Endothelial cell of umbilical vein (primary cell): ENCODE measurements around the gene ADAMTS17. TPM values are rescaled to one million over a fixed set of nuclear protein-coding genes. Genes with fewer than 3 reads are reported as not detected.

ENCODE experiments used
- BruUV-seq: library from RNA; stranded (reverse); fragments of 400-500 nt; replicated peaks from 2 replicates; lab custom pipeline; 2021; lab: Mats Ljungman, UMichigan
- CTCF ChIA-PET: fragments of 300-600, 350-600 bp; sonication (Branson Sonifier 250); formaldehyde crosslinking; loops from one replicate; lab custom pipeline; 2021; ENCODE audit warnings: antibody characterized with exemption, inconsistent platforms; lab: Charles Lee
- POLR2A ChIA-PET: fragments of 300-600, 350-600 bp; sonication (Branson Sonifier 250); formaldehyde crosslinking; loops from one replicate; lab custom pipeline; 2021; ENCODE audit warnings: antibody characterized with exemption, inconsistent platforms; lab: Charles Lee
- DNase-seq: peaks from one replicate; pipeline ENCODE4 v3.0.0-alpha.2; 2011; ENCODE audit warnings: low read depth, low spot score
- FAIRE-seq: peaks from 2 replicates; lab custom pipeline; 2011; peaks lifted over from hg19 to GRCh38; lab: Jason Lieb, UNC
- H2AFZ ChIP-seq: 2 replicates; pipeline ENCODE4 v1.6.0; 2012; ENCODE audit warnings: low read depth, low read length, control low read depth, inconsistent platforms
- H3K27ac ChIP-seq: 2 replicates; pipeline ENCODE4 v1.5.1; 2011; ENCODE audit warnings: low read depth, mild to moderate bottlenecking, control low read depth, low read length, moderate library complexity; ENCODE audit not compliant: insufficient read depth
- H3K27me3 ChIP-seq, 2 experiments: 2 replicates each; pipeline versions ENCODE4 v1.6.0 to v1.6.1; 2011; ENCODE audit warnings: low read length in 2 of 2, mixed read lengths in 1 of 2; ENCODE audit not compliant: control insufficient read depth in 2 of 2, insufficient read depth in 2 of 2
- H3K36me3 ChIP-seq, 2 experiments: 2 replicates in 1 of 2; 3 replicates in 1 of 2; pipeline ENCODE4 v1.5.1; 2011; ENCODE audit warnings: low read length in 2 of 2, mild to moderate bottlenecking in 1 of 2, moderate library complexity in 1 of 2; ENCODE audit not compliant: control insufficient read depth in 2 of 2, insufficient read depth in 2 of 2; ENCODE audit errors: extremely low read depth in 1 of 2
- H3K4me1 ChIP-seq: 3 replicates; pipeline ENCODE4 v1.5.1; 2011; ENCODE audit warnings: mild to moderate bottlenecking, low read length; ENCODE audit not compliant: control insufficient read depth, insufficient read depth; ENCODE audit errors: extremely low read depth
- H3K4me2 ChIP-seq: 2 replicates; pipeline ENCODE4 v1.6.1; 2011; ENCODE audit warnings: low read length, control low read depth, mixed read lengths; ENCODE audit not compliant: insufficient read depth
- H3K4me3 ChIP-seq, 3 experiments: fragments of 200-600 bp in 1 of 3; sonication (generic), shearing (Covaris generic) in 1 of 3; replicated peaks in 1 of 3; 2 replicates each; pipeline ENCODE4 v1.5.1; 2011 to 2016; ENCODE audit warnings: control low read depth in 3 of 3, low read length in 3 of 3, mild to moderate bottlenecking in 2 of 3, inconsistent platforms in 1 of 3, low read depth in 1 of 3, moderate library complexity in 1 of 3; ENCODE audit not compliant: insufficient read depth in 1 of 3
- H3K79me2 ChIP-seq: 2 replicates; pipeline ENCODE4 v1.6.0; 2012; ENCODE audit warnings: low read length, inconsistent platforms; ENCODE audit not compliant: control insufficient read depth, insufficient read depth
- H3K9ac ChIP-seq: replicated peaks from 2 replicates; pipeline ENCODE3; 2011; ENCODE audit warnings: low read length, control low read depth; ENCODE audit not compliant: insufficient read depth; ENCODE audit errors: extremely low read depth
- H3K9me1 ChIP-seq: replicated peaks from 3 replicates; pipeline ENCODE4 v1.6.0; 2011; ENCODE audit warnings: mild to moderate bottlenecking, low read length; ENCODE audit not compliant: control insufficient read depth, insufficient read depth; ENCODE audit errors: extremely low read depth
- H3K9me3 ChIP-seq: replicated peaks from 2 replicates; pipeline ENCODE4 v1.5.1; 2012; ENCODE audit warnings: low read length, inconsistent platforms; ENCODE audit not compliant: control insufficient read depth, insufficient read depth
- H4K20me1 ChIP-seq: replicated peaks from 2 replicates; pipeline ENCODE3; 2011; ENCODE audit warnings: mild to moderate bottlenecking, low read length; ENCODE audit not compliant: control insufficient read depth, insufficient read depth; ENCODE audit errors: extremely low read depth
- CTCF ChIP-seq, 2 donors: IDR thresholded peaks; 1 replicate in 1 of 2; 2 replicates in 1 of 2; pipeline ENCODE4 v1.5.1; 2011; ENCODE audit warnings: low read length in 2 of 2, mild to moderate bottlenecking in 2 of 2, moderate library complexity in 2 of 2, control low read depth in 1 of 2, inconsistent platforms in 1 of 2, low read depth in 1 of 2; ENCODE audit not compliant: insufficient read depth in 1 of 2; ENCODE audit errors: extremely low read depth in 1 of 2
- EZH2 ChIP-seq: IDR thresholded peaks from 2 replicates; pipeline ENCODE4 v1.6.1; 2012; ENCODE audit warnings: borderline replicate concordance, low read depth, mild to moderate bottlenecking, moderate library complexity, low read length, inconsistent platforms; ENCODE audit not compliant: severe bottlenecking
- FOS ChIP-seq: IDR thresholded peaks from 2 replicates; pipeline ENCODE4 v1.6.1; 2011; ENCODE audit warnings: mild to moderate bottlenecking, low read length, moderate library complexity, borderline replicate concordance; ENCODE audit not compliant: insufficient read depth
- GATA2 ChIP-seq: IDR thresholded peaks from 2 replicates; pipeline ENCODE4 v1.7.0; 2011; ENCODE audit warnings: low read depth, mild to moderate bottlenecking, moderate library complexity, mixed read lengths, low read length; ENCODE audit not compliant: insufficient read length, insufficient read depth
- JUN ChIP-seq: IDR thresholded peaks from 2 replicates; pipeline ENCODE4 v1.6.1; 2011; ENCODE audit warnings: borderline replicate concordance, low read depth; ENCODE audit not compliant: insufficient read length, insufficient read depth
- MAX ChIP-seq: IDR thresholded peaks from 2 replicates; pipeline ENCODE4 v1.6.1; 2011; ENCODE audit not compliant: insufficient read depth, insufficient read length
- MYC ChIP-seq: IDR thresholded peaks from one replicate; pipeline ENCODE4 v1.6.1; 2011; ENCODE audit warnings: mild to moderate bottlenecking, low read depth, low read length
- POLR2A ChIP-seq: IDR thresholded peaks from 2 replicates; pipeline ENCODE4 v1.6.1; 2012; ENCODE audit warnings: low read depth, mild to moderate bottlenecking, control low read depth, low read length
- POLR2AphosphoS5 ChIP-seq: IDR thresholded peaks from 2 replicates; pipeline ENCODE4 v1.6.1; 2012; ENCODE audit warnings: low read depth, mild to moderate bottlenecking, control low read depth, low read length, moderate library complexity; ENCODE audit not compliant: insufficient read depth
- dilution Hi-C: fragments of 300-500 bp; cut with MboI; formaldehyde crosslinking; loops from one replicate; pipeline ENCODE4 v1.15.0; 2019; ENCODE audit warnings: low sequenced_read_pairs; ENCODE audit not compliant: extremely low pct_ligation_motif_present
- intact Hi-C: fragments of 100-400 bp; cut with micrococcal nuclease; formaldehyde crosslinking; loops from one replicate; pipeline ENCODE4 v1.10.0; 2022
- polyA plus RNA-seq, 4 experiments: library from polyadenylated mRNA; depleted of rRNA in 3 of 4; stranded (reverse) in 3 of 4; unstranded in 1 of 4; fragments of >200 nt; gene quantifications; 2 replicates each; pipeline versions ENCODE4 v1.2.1 to v1.2.3, GENCODE V29; 2011 to 2012; ENCODE audit warnings: missing spikeins in 1 of 4
- total RNA-seq: library from RNA; stranded (reverse); gene quantifications from 2 replicates; pipeline ENCODE4 v1.2.3, GENCODE V29; 2021

Gene ADAMTS17
- total and polyA plus RNA-seq, 2 donors (not counting 3 experiments of a cell fraction or from before 2014, with no cell fraction given), result 0.12 TPM; not detected in 1

GRCh38 chr15:100334456-100334855 lies 7.3 kb downstream of the ADAMTS17 start:
- dilution Hi-C loops (no loop called here), intact Hi-C loops (no loop called here)
- FAIRE-seq (no peak), DNase-seq (no peak)
- ChIA-PET CTCF (no interaction called here), POLR2A (no interaction called here)
- Histone ChIP-seq H3K4me1 (no peaks in the 10 kb centered on the region), H3K79me2 (no peaks in the 10 kb centered on the region), H4K20me1 (no peaks in the 10 kb centered on the region), H3K27me3 (no peaks in the 10 kb centered on the region), H3K27ac (no peak overlapping the region), H3K9me3 (no peaks in the 10 kb centered on the region), H3K36me3 (no peaks in the 10 kb centered on the region), H3K9ac (no peak overlapping the region), H2AFZ (no peak overlapping the region), H3K4me2 (no peak overlapping the region), H3K9me1 (no peaks in the 10 kb centered on the region), H3K4me3 (no peak overlapping the region)
- no TSS peak for BruUV-seq
- no peak for TF ChIP-seq MAX
- no peak for TF ChIP-seq POLR2AphosphoS5
- no peak for TF ChIP-seq EZH2
- no peak for TF ChIP-seq FOS
- TF ChIP-seq JUN, result no peak
- TF ChIP-seq GATA2, result no peak
- TF ChIP-seq CTCF (IDR thresholded peaks at IDR 0.05; ENCODE audit: extremely low read depth in 1 of 2, insufficient read depth in 1 of 2, low read depth in 1 of 2, low read length in 2 of 2), result no peak
- TF ChIP-seq POLR2A, result no peak
- no peak for TF ChIP-seq MYC
